LNCaP clone FGC (cell line): ENCODE data around the gene WWC1.

Experiments
- DNase-seq: peaks from one replicate; pipeline ENCODE4 v3.0.0-alpha.2; 2011; ENCODE audit warnings: low read depth
- H3K4me3 ChIP-seq: 2 replicates; pipeline ENCODE4 v1.5.1; 2011; ENCODE audit warnings: mild to moderate bottlenecking, low read depth, low read length, control low read depth
- CTCF ChIP-seq: IDR thresholded peaks from 2 replicates; pipeline ENCODE4 v1.5.1; 2012; ENCODE audit warnings: mild to moderate bottlenecking; ENCODE audit not compliant: control insufficient read depth, insufficient read depth; ENCODE audit errors: extremely low read depth

WWC1 gene

GRCh38 chr5:168291342-168291963 is at the start of gene WWC1:
Gene WWC1, plus strand, starts transcription at chr5:168291645. Its CDS starts 508 bp downstream, at chr5:168292153.
- peak within 1 kb of the TSS; percentile 74 for H3K4me3 ChIP-seq
- DNase-seq: peak; percentile 76
- TF ChIP-seq CTCF: peak; percentile 48

- no peak for TF ChIP-seq CTCF
- no peak overlapping the region for H3K4me3 ChIP-seq
- no peak for DNase-seq
Measured at GRCh38 chr5:168244838-168245559, 46.4 kb upstream of the WWC1 start.

- no peak overlapping the region for H3K4me3 ChIP-seq
- no peak for DNase-seq
- TF ChIP-seq CTCF: no peak
Measured at GRCh38 chr5:168249923-168250322, 41.5 kb upstream of the WWC1 start.

GRCh38 chr5:168251259-168251658 is 40.2 kb upstream of the WWC1 start:
- H3K4me3 ChIP-seq: no peak overlapping the region
- DNase-seq: no peak
- TF ChIP-seq CTCF: no peak

GRCh38 chr5:168254013-168254693 is 37.3 kb upstream of the WWC1 start:
- no peak for TF ChIP-seq CTCF
- no peak overlapping the region for H3K4me3 ChIP-seq
- DNase-seq: no peak

GRCh38 chr5:168260353-168261226 is 30.9 kb upstream of the WWC1 start:
- no peak for DNase-seq
- TF ChIP-seq CTCF: no peak
- H3K4me3 ChIP-seq: no peak overlapping the region
